Lung (tissue), 12 donors: ENCODE measurements around the gene SPATS2L. TPM values are rescaled to one million over a fixed set of nuclear protein-coding genes. Genes with fewer than 3 reads are reported as not detected.

ENCODE experiments used
- ATAC-seq: fragments of 200-7000 bp; cut with Tn5 transposase; one replicate; pipeline ENCODE4 v1.9.1; 2020; ENCODE audit warnings: moderate number of reproducible peaks; ENCODE audit not compliant: insufficient read depth, low FRiP score
- DNase-seq, 3 donors: peaks; one replicate each; pipeline ENCODE4 v3.0.0-alpha.2; 2013 to 2017
- H3K27ac ChIP-seq, 2 donors: one replicate each; pipeline ENCODE4 v1.5.1; 2013; ENCODE audit warnings: mild to moderate bottlenecking in 2 of 2, moderate library complexity in 2 of 2, control low read depth in 1 of 2, inconsistent platforms in 1 of 2, low read depth in 1 of 2, low read length in 1 of 2
- H3K27me3 ChIP-seq, 3 donors: one replicate each; pipeline ENCODE4 v1.5.1; 2013; ENCODE audit warnings: low read length in 2 of 3; ENCODE audit not compliant: control insufficient read depth in 3 of 3, insufficient read depth in 3 of 3
- H3K36me3 ChIP-seq, 4 donors: one replicate each; pipeline ENCODE4 v1.5.1; 2013; ENCODE audit warnings: low read length in 4 of 4, mild to moderate bottlenecking in 1 of 4, moderate library complexity in 1 of 4; ENCODE audit not compliant: control insufficient read depth in 4 of 4, insufficient read depth in 4 of 4
- H3K4me1 ChIP-seq, 5 donors: one replicate each; pipeline ENCODE4 v1.5.1; 2013; ENCODE audit warnings: low read length in 5 of 5, mild to moderate bottlenecking in 2 of 5, moderate library complexity in 1 of 5; ENCODE audit not compliant: control insufficient read depth in 5 of 5, insufficient read depth in 5 of 5
- H3K4me3 ChIP-seq: one replicate; pipeline ENCODE4 v1.5.1; 2013; ENCODE audit warnings: mild to moderate bottlenecking, control low read depth, moderate library complexity
- H3K9ac ChIP-seq, 2 donors: one replicate each; pipeline ENCODE4 v1.5.1; 2013; ENCODE audit warnings: low read length in 2 of 2, control low read depth in 1 of 2; ENCODE audit not compliant: insufficient read depth in 1 of 2
- H3K9me3 ChIP-seq, 4 donors: one replicate each; pipeline ENCODE4 v1.5.1; 2013; ENCODE audit warnings: low read length in 3 of 4, mild to moderate bottlenecking in 1 of 4, moderate library complexity in 1 of 4; ENCODE audit not compliant: control insufficient read depth in 4 of 4, insufficient read depth in 3 of 4
- CTCF ChIP-seq: IDR thresholded peaks from 2 replicates; pipeline ENCODE4 v1.5.1; 2012; ENCODE audit warnings: mild to moderate bottlenecking; ENCODE audit errors: control extremely low read depth, extremely low read depth
- WGBS, 2 donors: extraction: QIAGEN DNeasy Blood & Tissue Kit; methylation state at CpG; one replicate each; pipeline ENCODE4 v1.1.7; 2013; 5-methylcytosine and 5-hydroxymethylcytosine counted together
- polyA plus RNA-seq, 2 donors: library from polyadenylated mRNA; stranded (reverse); fragments of 200-250 nt; gene quantifications; one replicate each; pipeline ENCODE4 v1.2.1, GENCODE V29; 2013
- total RNA-seq, 2 donors: library from RNA; depleted of rRNA in 1 of 2; stranded (reverse); fragments of >200 nt in 1 of 2; gene quantifications; one replicate each; pipeline ENCODE4 v1.2.1, GENCODE V29; 2014 to 2021
- donor health status: control.
- donor health status: control.
- donor health status: Bipolar disorder and iron deficiency.
- donor health status: healthy.
- donor health status: DM: yes; HTN: yes; CAD: no.

SPATS2L gene
- total and polyA plus RNA-seq, 4 donors = 30.5 to 96.8 (median 57.2) TPM

- H3K36me3 ChIP-seq = no peaks in the 10 kb centered on the region
- WGBS, 2 donors = 92 to 96% methylated on average over 2 of the region's 2 CpGs
- no peak for DNase-seq
- H3K27ac ChIP-seq = no peak overlapping the region
- H3K27me3 ChIP-seq = peaks cover 0 to 6% (median 0%) of the 10 kb centered on the region in 3 donors
- TF ChIP-seq CTCF = no peak
- H3K4me3 ChIP-seq = no peak overlapping the region
- H3K9me3 ChIP-seq = no peaks in the 10 kb centered on the region
- H3K4me1 ChIP-seq = peaks cover 0 to 11% (median 0%) of the 10 kb centered on the region in 5 donors
- ATAC-seq = no peak
- H3K9ac ChIP-seq = no peak overlapping the region
These were observed 30.0 kb upstream of the SPATS2L start for GRCh38 chr2:200276472-200276871.

GRCh38 chr2:200278694-200279316, 27.7 kb upstream of the SPATS2L start:
- no peaks in the 10 kb centered on the region for H3K36me3 ChIP-seq
- DNase-seq = no peak
- no peak overlapping the region for H3K4me3 ChIP-seq
- no peak overlapping the region for H3K9ac ChIP-seq
- no peak overlapping the region for H3K27ac ChIP-seq
- ATAC-seq = no peak
- 89 to 94% methylated on average over 6 of the region's 6 CpGs for WGBS, 2 donors
- H3K9me3 ChIP-seq = no peaks in the 10 kb centered on the region
- peaks cover 0 to 6% (median 0%) of the 10 kb centered on the region in 3 donors for H3K27me3 ChIP-seq
- H3K4me1 ChIP-seq = peaks cover 0 to 11% (median 0%) of the 10 kb centered on the region in 5 donors
- no peak for TF ChIP-seq CTCF

GRCh38 chr2:200279857-200280256, 26.6 kb upstream of the SPATS2L start:
- Histone ChIP-seq H3K9me3 (no peaks in the 10 kb centered on the region), H3K9ac (no peak overlapping the region), H3K27me3 (peaks cover 0 to 6% (median 0%) of the 10 kb centered on the region in 3 donors), H3K4me3 (no peak overlapping the region), H3K27ac (no peak overlapping the region), H3K4me1 (peaks cover 0 to 11% (median 0%) of the 10 kb centered on the region in 5 donors), H3K36me3 (no peaks in the 10 kb centered on the region)
- ATAC-seq (no peak), DNase-seq (peak in 2 of 3 donors; percentile 51 to 54)
- TF ChIP-seq CTCF = no peak

GRCh38 chr2:200286578-200286977, 19.9 kb upstream of the SPATS2L start:
- TF ChIP-seq CTCF = no peak
- Histone ChIP-seq H3K27me3 (peaks cover 0 to 2% (median 0%) of the 10 kb centered on the region in 3 donors), H3K36me3 (no peaks in the 10 kb centered on the region), H3K9ac (no peak overlapping the region), H3K4me1 (no peaks in the 10 kb centered on the region), H3K4me3 (no peak overlapping the region), H3K27ac (no peak overlapping the region), H3K9me3 (no peaks in the 10 kb centered on the region)
- 48 to 93% methylated on average over 1 of the region's 1 CpG for WGBS, 2 donors
- DNase-seq (no peak), ATAC-seq (no peak)
